UCSD-AML1 (cell line): Measurements from ENCODE around the gene WIPF1.

Experiments
- DNase-seq: peaks from one replicate; lab custom pipeline; 2025; ENCODE audit not compliant: unreplicated experiment; lab: John Stamatoyannopoulos, UW

Gene WIPF1

DNA sequence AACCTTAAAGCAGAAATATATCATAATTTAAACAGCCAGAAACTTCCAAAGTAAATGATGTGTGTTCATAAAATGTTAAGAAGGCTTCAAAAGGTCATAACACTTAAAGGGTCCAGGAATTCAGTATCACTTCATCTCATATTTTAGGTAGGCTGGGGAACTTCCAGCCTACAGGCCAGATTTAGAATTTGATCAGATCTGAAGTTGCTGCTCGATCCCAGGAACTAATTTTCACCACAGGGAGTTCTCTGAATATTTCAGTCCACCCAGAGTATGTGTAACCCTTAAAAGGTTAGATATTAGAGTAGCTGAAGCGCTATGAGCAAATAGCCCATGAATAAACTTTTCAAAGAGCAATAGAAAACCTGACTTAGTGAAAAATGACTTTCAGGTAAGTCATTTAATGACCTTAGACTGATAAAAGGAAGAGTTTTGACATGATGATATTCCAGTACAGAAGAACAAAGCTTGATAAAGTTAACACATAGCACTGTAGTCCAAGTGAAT, 1.7 kb downstream of the WIPF1 start:
- DNase-seq = no peak

DNA sequence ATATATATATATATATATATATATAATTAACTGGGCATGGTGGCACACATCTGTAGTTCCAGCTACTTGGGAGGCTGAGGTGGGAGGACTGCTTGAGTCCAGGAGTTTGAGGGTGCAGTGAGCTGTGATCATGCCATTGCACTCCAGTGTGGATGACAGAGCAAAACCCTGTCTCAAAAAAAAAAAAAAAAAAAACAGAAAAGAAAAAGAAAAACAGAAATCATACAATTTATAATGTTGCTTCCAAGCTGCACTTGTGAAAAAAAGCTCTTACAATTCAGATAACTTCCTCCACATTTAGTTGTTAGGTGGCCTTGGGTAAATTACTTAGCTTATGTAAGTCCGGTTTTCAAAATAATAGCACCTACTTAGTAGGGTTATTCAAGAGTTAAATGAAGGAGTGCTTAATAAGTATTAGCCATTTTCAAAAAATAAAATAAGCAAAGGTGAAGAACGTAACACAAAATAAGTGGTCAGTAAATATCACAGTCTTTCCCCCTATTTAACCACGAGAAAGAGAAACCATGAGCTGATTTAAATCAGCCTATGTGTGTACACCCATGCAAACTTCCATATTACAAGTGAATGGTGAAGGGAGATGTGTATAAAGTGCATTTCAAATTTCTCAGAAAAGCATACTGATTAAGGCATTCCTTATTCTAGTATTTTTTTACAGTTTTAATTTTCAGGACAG, 2.3 kb downstream of the WIPF1 start:
- no peak for DNase-seq

DNA sequence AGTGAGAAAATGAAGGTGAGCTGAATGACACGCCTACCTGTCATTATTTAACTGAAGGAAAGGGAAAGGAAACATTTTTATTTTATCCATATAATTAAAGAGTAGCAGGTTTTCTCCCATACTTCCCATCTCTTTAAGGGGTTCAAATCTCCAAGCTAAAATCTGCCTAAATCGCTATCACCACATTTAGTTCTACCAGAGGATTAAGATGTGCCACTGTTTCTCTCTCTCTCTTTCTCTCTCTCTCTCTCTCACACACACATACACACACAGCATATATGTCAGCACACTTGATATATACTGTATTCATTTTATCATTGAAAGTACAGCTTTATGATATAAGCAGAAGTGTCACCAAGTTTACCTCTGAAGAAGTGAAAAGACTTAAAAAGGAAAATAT, 3.1 kb downstream of the WIPF1 start:
- DNase-seq = no peak

- DNase-seq = peak; percentile 50
Observed at GRCh38 chr2:174593574-174594203, 3.9 kb downstream of the WIPF1 start.

DNA sequence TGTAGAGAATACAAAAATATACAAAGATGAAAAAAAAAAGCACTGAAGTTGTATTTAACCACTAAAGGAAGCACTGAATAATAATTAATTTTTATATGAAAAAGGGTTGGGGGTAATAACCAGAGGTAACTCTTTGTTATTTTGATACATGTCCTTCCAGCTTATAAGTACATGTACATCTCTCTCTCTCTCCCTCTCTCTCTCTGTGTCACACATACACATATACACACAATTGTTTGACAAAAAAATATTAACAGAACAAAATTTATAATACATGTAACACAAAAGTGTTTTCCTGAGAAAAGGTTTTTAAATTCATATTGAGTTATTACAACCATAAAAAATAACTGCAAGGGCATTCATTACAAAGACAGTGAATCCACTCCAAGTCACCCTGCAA, 4.6 kb downstream of the WIPF1 start:
- DNase-seq = no peak

DNA sequence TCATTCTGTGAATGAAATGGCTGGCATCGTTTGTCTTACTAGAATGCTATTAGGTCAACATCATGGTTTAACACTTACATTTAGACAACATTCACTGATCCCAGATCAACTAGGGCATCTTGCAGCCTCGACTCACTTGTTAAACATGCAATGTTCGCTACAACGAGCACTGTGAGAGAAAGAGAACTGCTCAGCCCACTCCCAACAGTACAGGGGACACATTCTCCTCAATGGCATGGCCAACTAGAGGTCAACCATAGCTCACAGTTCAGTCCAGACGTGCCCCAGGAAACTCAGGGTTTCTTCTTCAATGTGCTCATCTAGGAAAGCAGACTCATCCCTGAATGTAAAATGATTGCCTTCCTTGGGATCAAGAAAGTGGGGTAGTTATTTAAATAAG, 5.9 kb downstream of the WIPF1 start:
- DNase-seq = no peak

- no peak for DNase-seq
Observed at GRCh38 chr2:174590928-174591648, 6.5 kb downstream of the WIPF1 start.

DNA sequence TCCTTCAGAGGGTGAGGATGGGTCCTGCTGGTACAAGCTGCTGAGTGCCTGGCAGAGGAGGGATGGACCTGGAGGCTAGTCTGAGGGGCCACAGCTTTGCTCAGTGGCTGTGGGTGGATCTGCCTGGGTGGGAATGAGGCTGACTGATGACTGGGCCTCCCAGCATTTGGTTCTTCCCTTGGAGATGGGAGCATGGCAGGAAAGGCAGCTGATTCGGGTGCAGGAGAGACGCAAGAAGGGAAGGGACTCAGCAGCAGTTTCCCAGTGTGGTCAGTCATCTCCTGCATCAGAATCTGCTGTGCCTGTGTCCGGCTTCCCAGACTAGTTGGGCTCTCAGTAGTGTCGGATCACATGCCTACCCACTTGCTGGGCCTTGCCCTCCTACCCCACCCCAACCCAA, 7.3 kb downstream of the WIPF1 start:
- no peak for DNase-seq

DNA sequence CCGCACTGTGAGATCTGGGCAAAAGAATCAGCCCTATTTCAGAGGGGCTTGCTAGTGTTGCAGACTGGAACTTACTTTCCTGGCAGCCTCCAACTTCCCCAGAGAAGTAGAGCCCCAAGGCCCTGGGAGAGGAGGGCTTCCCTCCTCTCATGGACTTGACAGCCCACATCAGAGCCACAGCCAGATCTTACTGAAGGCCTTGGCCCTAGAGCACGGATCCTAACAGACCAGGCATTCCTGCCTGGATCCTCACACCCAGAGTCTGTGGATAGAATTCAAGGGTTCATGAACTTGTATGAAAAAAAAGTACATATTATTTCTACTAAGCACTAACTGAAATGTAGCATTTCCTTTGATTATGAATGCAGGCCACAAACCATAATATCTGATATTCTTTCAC, 8.3 kb downstream of the WIPF1 start:
- no peak for DNase-seq

- DNase-seq = no peak
Observed at GRCh38 chr2:174588463-174588862, 9.1 kb downstream of the WIPF1 start.

GRCh38 chr2:174587579-174587978, 10.0 kb downstream of the WIPF1 start:
- DNase-seq = no peak

GRCh38 chr2:174586418-174587295, 10.9 kb downstream of the WIPF1 start:
- DNase-seq = no peak

- DNase-seq = no peak
Observed at GRCh38 chr2:174585657-174586252, 11.8 kb downstream of the WIPF1 start.

- DNase-seq = no peak
Observed at GRCh38 chr2:174585146-174585545, 12.5 kb downstream of the WIPF1 start.

GRCh38 chr2:174581491-174581890, 16.1 kb downstream of the WIPF1 start:
- no peak for DNase-seq

DNA sequence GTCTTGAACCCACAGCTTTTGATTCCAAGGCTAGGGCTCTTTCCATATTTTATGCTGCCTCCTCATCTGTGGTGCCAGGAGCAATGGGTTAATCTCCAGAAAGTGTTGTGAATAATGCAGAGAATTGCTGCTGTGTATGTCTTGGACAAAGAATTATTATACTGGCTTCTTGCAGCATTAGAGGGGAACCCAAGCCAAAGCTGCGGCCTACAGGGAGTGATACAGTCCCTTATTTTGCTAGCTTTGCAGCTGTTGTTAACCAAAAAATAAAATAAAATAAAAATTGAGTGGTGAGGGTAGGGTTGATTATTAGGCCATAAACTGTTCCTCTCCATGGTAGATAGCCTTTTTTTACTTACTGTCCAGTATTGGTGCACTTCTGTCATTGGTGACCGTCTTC, 16.7 kb downstream of the WIPF1 start:
- no peak for DNase-seq

DNA sequence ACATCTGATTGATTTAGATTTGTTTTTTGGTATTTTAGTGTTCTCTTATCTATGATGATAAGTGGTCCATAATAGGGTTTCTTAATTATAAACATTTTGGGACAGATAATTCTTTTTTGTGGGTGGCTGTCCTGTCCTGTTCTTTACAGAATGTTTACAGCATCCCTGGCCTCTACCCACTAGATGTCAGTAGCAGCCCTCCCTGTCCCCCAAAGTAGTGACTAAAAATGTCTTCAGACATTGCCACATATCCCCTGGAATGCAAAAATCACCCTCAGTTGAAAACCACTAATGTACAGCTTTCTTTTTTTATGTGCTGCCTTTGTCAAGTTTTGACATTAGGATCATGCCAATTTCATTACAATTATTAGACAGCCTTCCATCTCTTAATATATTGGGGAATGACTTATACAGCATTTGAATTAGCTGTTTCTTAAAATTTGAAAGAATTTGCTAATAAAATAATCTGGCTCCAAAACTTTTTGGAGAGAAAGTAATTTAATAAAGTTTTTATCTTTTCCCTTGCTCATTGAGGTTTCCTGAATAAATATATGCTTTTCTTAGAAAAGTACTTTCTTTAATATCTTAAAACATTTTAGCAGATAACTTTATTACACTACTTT, 19.5 kb downstream of the WIPF1 start:
- peak; percentile 19 for DNase-seq

DNA sequence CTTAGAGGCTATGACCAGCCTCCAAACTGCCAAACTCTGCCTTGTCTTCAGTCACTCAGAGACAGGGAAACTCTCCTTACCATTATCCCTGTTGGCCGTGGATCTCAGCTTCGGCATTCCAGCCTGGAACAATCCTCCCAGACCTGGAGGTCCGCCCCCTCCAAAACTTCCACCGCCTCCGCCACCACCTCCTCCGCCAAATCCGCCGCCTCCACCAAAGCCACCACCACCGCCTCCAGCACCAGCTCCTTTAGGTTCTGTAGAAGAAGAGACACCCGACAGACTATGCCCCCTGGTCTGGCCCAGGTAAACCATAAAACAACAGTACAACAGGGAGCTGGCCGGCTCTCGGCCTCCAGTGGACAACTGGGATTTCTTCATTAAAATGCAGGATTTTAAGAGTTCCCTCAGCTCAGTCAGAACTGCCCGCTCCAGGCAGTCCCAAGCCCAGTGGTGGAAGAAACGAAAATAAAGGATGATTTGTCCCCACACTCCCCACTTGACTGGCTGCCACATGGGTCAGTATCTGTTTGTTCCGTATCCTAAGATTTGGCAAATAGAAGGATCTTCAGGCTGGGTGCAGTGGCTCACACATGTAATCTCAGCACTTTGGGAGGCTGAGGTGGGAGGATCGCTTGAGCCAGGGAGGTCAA, 22.4 kb downstream of the WIPF1 start:
- no peak for DNase-seq

DNA sequence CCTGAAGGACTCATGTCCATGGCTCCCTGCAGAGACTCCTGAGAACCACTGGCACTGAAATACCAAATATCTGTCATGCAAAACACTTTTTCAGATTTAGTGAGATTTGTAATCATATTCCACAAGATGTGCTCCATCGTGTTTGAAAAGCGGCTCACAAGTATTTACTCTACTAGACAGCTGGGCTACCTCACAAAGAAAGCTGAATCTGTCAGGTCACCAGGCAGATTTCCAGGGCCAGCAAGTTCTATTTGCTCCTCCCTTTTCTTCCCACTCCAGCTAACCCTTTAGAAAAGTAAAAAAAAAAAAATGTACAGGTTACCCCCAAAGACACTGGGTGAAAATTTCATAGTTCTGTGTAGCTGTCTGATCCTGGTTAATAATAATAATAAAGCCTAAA, 22.9 kb downstream of the WIPF1 start:
- DNase-seq = no peak

DNA sequence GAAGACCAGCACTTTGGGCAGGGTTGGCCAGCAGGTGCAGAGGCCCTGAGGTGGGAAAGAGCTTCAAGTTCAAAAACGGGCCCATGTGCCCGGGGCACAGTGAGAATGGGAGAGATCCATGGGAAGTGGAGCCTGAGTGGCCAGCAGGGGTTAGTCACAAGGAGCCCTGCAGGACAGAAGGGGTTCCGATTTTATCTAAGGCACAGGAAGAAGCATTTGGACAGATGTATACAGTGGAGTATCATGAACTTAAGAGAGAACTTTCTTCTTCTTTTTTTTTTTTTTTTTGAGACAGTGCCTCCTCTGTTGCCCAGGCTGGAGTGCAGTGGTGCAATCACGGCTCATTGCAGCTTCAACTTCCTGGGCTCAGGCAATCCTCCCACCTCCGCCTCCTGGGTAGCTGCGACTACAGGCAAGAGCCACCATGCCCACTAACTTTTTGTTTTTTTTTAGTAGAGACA, 24.0 kb downstream of the WIPF1 start:
- DNase-seq = no peak
